Stimulated activated naive B cell treated with anti-CD40 and anti-IgM and Interleukin-4, amounts not matched to agents 10 μg/mL and 1 μg/mL and 100 μg/mL, for 72 hours (primary cell): Measurements from ENCODE around the gene ZNF335.
"Not testable (repeated sequence)": the region's sequence is repeated elsewhere in the genome, so short reads cannot be mapped to it uniquely, and the experiment has no call there.

Experiments used
- ATAC-seq, 2 donors: fragments of 150-1000 bp; cut with Tn5 transposase; replicated peaks; 2 replicates each; pipeline ENCODE4 v1.10.0; 2021; ENCODE audit warnings: moderate library complexity in 1 of 2
- DNase-seq: peaks from one replicate; pipeline ENCODE4 v3.0.0; 2021
- H3K27ac Mint-ChIP-seq: one replicate; pipeline ENCODE4 v1.8.0; 2022; ENCODE audit warnings: mild to moderate bottlenecking, mixed read lengths
- H3K27me3 Mint-ChIP-seq, 2 donors: one replicate each; pipeline ENCODE4 v1.8.0; 2022; ENCODE audit warnings: mixed read lengths in 2 of 2
- H3K36me3 Mint-ChIP-seq, 2 donors: one replicate each; pipeline ENCODE4 v1.8.0; 2022; ENCODE audit warnings: mixed read lengths in 2 of 2, mild to moderate bottlenecking in 1 of 2
- H3K4me1 Mint-ChIP-seq, 2 donors: one replicate each; pipeline ENCODE4 v1.8.0; 2022; ENCODE audit warnings: mixed read lengths in 2 of 2, mild to moderate bottlenecking in 1 of 2
- H3K4me3 Mint-ChIP-seq, 2 donors: one replicate each; pipeline ENCODE4 v1.8.0; 2022; ENCODE audit warnings: mild to moderate bottlenecking in 2 of 2, mixed read lengths in 2 of 2, moderate library complexity in 1 of 2
- H3K9me3 Mint-ChIP-seq, 2 donors: one replicate each; pipeline ENCODE4 v1.8.0; 2022; ENCODE audit warnings: mixed read lengths in 2 of 2, mild to moderate bottlenecking in 1 of 2

The ZNF335 gene

DNA sequence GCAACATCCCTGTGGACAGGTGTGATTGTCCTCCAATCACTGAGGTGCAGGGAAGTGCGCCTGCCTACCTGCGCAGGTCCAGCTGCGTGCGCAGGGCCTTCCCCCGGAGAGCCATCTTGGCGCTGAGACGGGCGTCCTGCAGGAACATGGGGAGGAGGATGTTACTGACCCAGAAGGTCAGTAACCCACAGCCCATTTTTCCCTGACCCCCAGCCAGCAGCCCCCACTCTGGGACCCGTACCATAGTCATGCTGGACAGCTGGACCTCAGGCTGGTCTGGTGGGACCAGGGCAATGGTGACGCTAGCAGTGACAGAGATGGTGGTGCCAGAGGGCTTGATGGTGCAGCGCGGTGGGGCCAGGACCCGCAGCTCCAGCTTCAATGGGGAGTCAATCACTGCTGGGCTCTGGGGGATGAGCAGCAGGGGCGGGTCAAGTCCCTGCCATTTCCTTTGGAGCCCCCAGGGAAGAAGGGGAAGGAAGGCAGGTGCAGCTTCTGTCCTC, 69.8 kb downstream of the ZNF335 start:
- H3K36me3 Mint-ChIP-seq: peaks cover 10 to 39% of the 10 kb centered on the region in 2 donors
- no peaks in the 10 kb centered on the region for H3K9me3 Mint-ChIP-seq
- H3K27me3 Mint-ChIP-seq: no peaks in the 10 kb centered on the region
- no peak for DNase-seq
- ATAC-seq: no peak
- H3K4me3 Mint-ChIP-seq: no peak overlapping the region
- no peak overlapping the region for H3K27ac Mint-ChIP-seq
- H3K4me1 Mint-ChIP-seq: peaks cover 2 to 11% of the 10 kb centered on the region in 2 donors

DNA sequence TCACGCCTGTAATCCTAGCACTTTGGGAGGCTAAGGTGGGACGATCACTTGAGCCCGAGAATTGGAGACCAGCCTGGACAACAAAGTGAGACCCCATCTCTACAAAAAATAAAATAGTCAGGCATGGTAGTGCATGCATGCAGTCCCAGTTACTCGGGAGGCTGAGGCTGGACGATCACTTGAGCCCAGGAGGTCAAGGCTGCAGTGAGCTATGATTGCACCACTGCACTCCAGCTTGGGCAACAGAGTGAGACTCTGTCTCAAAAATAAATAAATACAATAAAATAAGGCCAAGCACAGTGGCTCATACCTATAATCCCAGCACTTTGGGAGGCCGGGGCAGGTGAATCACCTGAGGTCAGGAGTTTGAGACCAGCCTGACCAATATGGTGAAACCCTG, 70.7 kb downstream of the ZNF335 start:
- Mint-ChIP-seq H3K4me1 (peaks cover 2 to 11% of the 10 kb centered on the region in 2 donors), H3K36me3 (peaks cover 17 to 43% of the 10 kb centered on the region in 2 donors)
- ATAC-seq, H3K9me3 Mint-ChIP-seq, DNase-seq, H3K27ac Mint-ChIP-seq, H3K27me3 Mint-ChIP-seq, H3K4me3 Mint-ChIP-seq: not testable (repeated sequence)

DNA sequence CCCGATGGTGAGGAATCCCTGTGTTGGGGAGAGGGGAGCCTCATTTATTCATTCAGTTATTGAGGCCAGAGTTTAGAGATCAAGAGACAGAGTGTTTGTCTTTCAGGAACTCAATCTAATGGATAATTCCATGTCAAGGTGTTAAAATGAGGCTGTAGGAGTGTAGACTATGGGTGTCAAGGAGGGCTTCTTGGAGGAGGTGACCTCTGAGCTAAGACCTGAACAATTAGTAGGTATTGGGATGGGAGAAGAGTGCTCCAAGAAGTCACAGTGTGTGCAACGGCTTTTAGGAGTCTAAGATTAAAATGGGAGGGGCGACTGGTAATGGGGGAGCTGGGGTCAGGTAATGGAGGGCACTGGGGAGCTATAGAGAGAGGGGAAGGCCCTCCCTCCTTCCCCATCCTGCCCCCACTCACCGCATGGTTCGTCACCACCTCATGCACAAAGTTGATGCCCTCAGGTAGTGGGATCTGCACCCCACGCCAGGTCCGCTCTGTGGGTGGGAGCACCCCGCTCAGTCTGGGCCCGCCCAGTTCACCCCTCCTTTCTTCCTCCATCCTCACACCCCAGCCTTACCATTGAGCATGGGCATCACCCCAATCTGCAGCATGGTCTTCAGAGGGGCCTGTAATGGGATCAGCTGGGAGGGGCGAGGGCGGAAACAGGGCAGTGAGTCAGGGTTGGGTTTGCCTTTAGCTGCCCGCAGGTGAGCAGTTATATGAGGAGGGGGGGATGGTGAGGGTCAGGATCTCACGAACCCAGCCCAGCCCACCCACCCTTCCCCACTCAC, 72.8 kb downstream of the ZNF335 start:
- H3K4me1 Mint-ChIP-seq: peaks cover 2 to 11% of the 10 kb centered on the region in 2 donors
- no peaks in the 10 kb centered on the region for H3K9me3 Mint-ChIP-seq
- no peak for DNase-seq
- H3K4me3 Mint-ChIP-seq: no peak overlapping the region
- H3K36me3 Mint-ChIP-seq: peaks cover 26 to 38% of the 10 kb centered on the region in 2 donors
- H3K27ac Mint-ChIP-seq: no peak overlapping the region
- ATAC-seq: no peak
- no peaks in the 10 kb centered on the region for H3K27me3 Mint-ChIP-seq
